SK-N-MC (cell line): Measurements from ENCODE around the gene RAD23B.

Source experiments
- EZH2 ChIP-seq: fragments of 200-600 bp; sonication (generic); IDR thresholded peaks from one replicate; pipeline ENCODE4 v1.6.1; 2017; ENCODE audit warnings: antibody characterized with exemption
- POLR2AphosphoS5 ChIP-seq: IDR thresholded peaks from 2 replicates; pipeline ENCODE4 v1.6.1; 2012; ENCODE audit warnings: mild to moderate bottlenecking, low read depth, low read length, borderline replicate concordance

DNA sequence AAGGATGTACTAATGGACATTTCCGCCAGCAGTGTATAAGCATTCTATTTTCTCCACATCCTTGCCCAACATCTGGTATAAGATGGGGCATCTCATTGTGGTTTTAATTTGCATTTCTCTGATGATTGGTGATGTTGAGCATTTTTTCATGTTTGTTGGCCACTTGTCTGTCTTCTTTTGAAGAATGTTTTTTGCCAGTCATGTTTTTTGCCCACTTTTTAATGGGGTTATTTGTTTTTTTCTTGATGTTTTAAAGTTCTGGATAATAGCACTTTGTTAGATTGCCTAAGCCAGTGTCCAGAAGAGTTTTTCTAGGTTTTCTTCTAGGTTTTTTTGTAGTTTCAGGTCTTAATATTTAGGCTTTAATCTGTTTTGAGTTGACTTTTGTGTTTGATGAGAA lies 31.7 kb downstream of the RAD23B start:
- TF ChIP-seq EZH2 (no peak), POLR2AphosphoS5 (no peak)
